IMR-90 (cell line): ENCODE measurements around the gene ARFGAP2. TPM values are rescaled to one million over a fixed set of nuclear protein-coding genes. Genes with fewer than 3 reads are reported as not detected.

ENCODE experiments used
- ATAC-seq: fragments of 200-7000 bp; cut with Tn5 transposase; 2 replicates; pipeline ENCODE4 v1.9.1; 2020; ENCODE audit warnings: low read depth, mild to moderate bottlenecking, moderate library complexity
- BruUV-seq: library from RNA; stranded (reverse); fragments of 400-500 nt; replicated peaks from 2 replicates; lab custom pipeline; 2021; lab: Mats Ljungman, UMichigan
- CTCF ChIA-PET: fragments of 300-600 bp; formaldehyde crosslinking; extraction: SDS; loops from one replicate; lab custom pipeline; 2021; ENCODE audit warnings: antibody characterized with exemption; lab: Yijun Ruan, JAX
- POLR2A ChIA-PET: fragments of 300-600 bp; sonication (Branson Sonifier 250); formaldehyde crosslinking; loops from one replicate; lab custom pipeline; 2022; ENCODE audit warnings: antibody characterized with exemption; ENCODE audit not compliant: unreplicated experiment; lab: Charles Lee
- DNase-seq: peaks from one replicate; pipeline ENCODE4 v3.0.0; 2013
- H2AFZ ChIP-seq: replicated peaks from 2 replicates; pipeline ENCODE3; 2013; ENCODE audit warnings: low read length, mild to moderate bottlenecking; ENCODE audit not compliant: poor library complexity
- H2AK5ac ChIP-seq: 2 replicates; pipeline ENCODE4 v1.6.1; 2013; ENCODE audit warnings: low read depth, low read length, inconsistent platforms
- H2AK9ac ChIP-seq: replicated peaks from 2 replicates; pipeline ENCODE3; 2013; ENCODE audit warnings: mild to moderate bottlenecking, low read depth, low read length, moderate library complexity; ENCODE audit not compliant: poor library complexity
- H2BK120ac ChIP-seq: 2 replicates; pipeline ENCODE4 v1.6.1; 2013; ENCODE audit warnings: low read depth, low read length, inconsistent platforms
- H2BK15ac ChIP-seq: 3 replicates; pipeline ENCODE4 v1.6.1; 2013; ENCODE audit warnings: low read depth, low read length, inconsistent platforms
- H2BK20ac ChIP-seq: 2 replicates; pipeline ENCODE4 v1.6.1; 2013; ENCODE audit warnings: low read depth, mild to moderate bottlenecking, inconsistent platforms, low read length, moderate library complexity
- H2BK5ac ChIP-seq: 2 replicates; pipeline ENCODE4 v1.6.1; 2013; ENCODE audit warnings: mild to moderate bottlenecking, low read depth, low read length, inconsistent platforms; ENCODE audit not compliant: poor library complexity, severe bottlenecking
- H3K14ac ChIP-seq: replicated peaks from 2 replicates; pipeline ENCODE4 v1.6.1; 2013; ENCODE audit warnings: low read depth, low read length, inconsistent platforms
- H3K18ac ChIP-seq: 2 replicates; pipeline ENCODE4 v1.6.1; 2013; ENCODE audit warnings: low read depth, low read length, control low read depth
- H3K23ac ChIP-seq: 2 replicates; pipeline ENCODE4 v1.6.1; 2013; ENCODE audit warnings: low read depth, low read length, inconsistent platforms
- H3K27ac ChIP-seq: 2 replicates; pipeline ENCODE4 v1.5.1; 2013; ENCODE audit warnings: mild to moderate bottlenecking, control low read depth, low read length; ENCODE audit not compliant: insufficient read depth
- H3K27me3 ChIP-seq: 2 replicates; pipeline ENCODE4 v1.6.1; 2013; ENCODE audit warnings: low read length; ENCODE audit not compliant: control insufficient read depth, insufficient read depth
- H3K36me3 ChIP-seq: 2 replicates; pipeline ENCODE4 v1.6.1; 2013; ENCODE audit warnings: low read length, mixed read lengths; ENCODE audit not compliant: control insufficient read depth, insufficient read depth
- H3K4ac ChIP-seq: 2 replicates; pipeline ENCODE4 v1.6.1; 2013; ENCODE audit warnings: low read depth, low read length, inconsistent platforms
- H3K4me1 ChIP-seq: 2 replicates; pipeline ENCODE4 v1.6.1; 2013; ENCODE audit warnings: low read length, mixed read lengths; ENCODE audit not compliant: control insufficient read depth, insufficient read depth
- H3K4me2 ChIP-seq: 2 replicates; pipeline ENCODE4 v1.6.1; 2013; ENCODE audit warnings: low read depth, mild to moderate bottlenecking, control low read depth, low read length, moderate library complexity
- H3K4me3 ChIP-seq: 2 replicates; pipeline ENCODE4 v1.5.1; 2013; ENCODE audit warnings: low read depth, mild to moderate bottlenecking, control low read depth, low read length, moderate library complexity; ENCODE audit not compliant: insufficient read depth
- H3K56ac ChIP-seq: 2 replicates; pipeline ENCODE4 v1.6.1; 2013; ENCODE audit warnings: low read length, inconsistent platforms; ENCODE audit not compliant: insufficient read depth; ENCODE audit errors: extremely low read depth
- H3K79me1 ChIP-seq, 2 experiments: 2 replicates each; pipeline ENCODE4 v1.6.1; 2013; ENCODE audit warnings: low read length in 2 of 2, inconsistent platforms in 1 of 2, low read depth in 1 of 2
- H3K9ac ChIP-seq: 2 replicates; pipeline ENCODE4 v1.6.1; 2013; ENCODE audit warnings: low read depth, low read length, control low read depth
- H3K9me1 ChIP-seq: 2 replicates; pipeline ENCODE4 v1.6.1; 2013; ENCODE audit warnings: low read length, inconsistent platforms; ENCODE audit not compliant: insufficient read depth
- H3K9me3 ChIP-seq: 2 replicates; pipeline ENCODE4 v1.6.1; 2013; ENCODE audit warnings: low read length; ENCODE audit not compliant: control insufficient read depth, insufficient read depth
- H4K20me1 ChIP-seq: 2 replicates; pipeline ENCODE4 v1.6.1; 2013; ENCODE audit warnings: low read length, inconsistent platforms; ENCODE audit not compliant: insufficient read depth
- H4K5ac ChIP-seq: 2 replicates; pipeline ENCODE4 v1.6.1; 2013; ENCODE audit warnings: mild to moderate bottlenecking, low read depth, low read length, control low read depth
- H4K8ac ChIP-seq, 2 experiments: 2 replicates each; pipeline ENCODE4 v1.6.1; 2013; ENCODE audit warnings: low read depth in 2 of 2, low read length in 2 of 2, control low read depth in 1 of 2, inconsistent platforms in 1 of 2
- H4K91ac ChIP-seq: 2 replicates; pipeline ENCODE4 v1.6.1; 2013; ENCODE audit warnings: low read depth, low read length, inconsistent platforms; ENCODE audit not compliant: insufficient read depth
- CHD1 ChIP-seq: IDR thresholded peaks from 2 replicates; pipeline ENCODE4 v1.6.1; 2012; ENCODE audit warnings: low read depth, low read length, improper control_type of control experiment
- WGBS, 2 experiments: methylation state at CpG; one replicate each; pipeline versions ENCODE4 v1.1.5 to v1.1.7; 2013; ENCODE audit warnings: missing lambda C conversion rate in 2 of 2; ENCODE audit not compliant: insufficient read length in 1 of 2; ENCODE audit errors: extremely low coverage in 2 of 2; 5-methylcytosine and 5-hydroxymethylcytosine counted together
- dilution Hi-C: fragments of 300-500 bp; cut with HindIII; formaldehyde crosslinking; loops from one replicate; pipeline ENCODE4 v1.14.3; 2018; ENCODE audit warnings: low sequenced_read_pairs; ENCODE audit not compliant: unreplicated experiment
- in situ Hi-C: fragments of 300-500 bp; cut with MboI; formaldehyde crosslinking; loops from 3 replicates; pipeline ENCODE4 v1.14.3; 2019; ENCODE audit warnings: low sequenced_read_pairs, inconsistent platforms, mixed read lengths
- intact Hi-C: fragments of 100-400 bp; cut with micrococcal nuclease; formaldehyde crosslinking; loops from 2 replicates; pipeline ENCODE4 v1.10.0; 2022
- polyA plus RNA-seq, 3 experiments: library from polyadenylated mRNA; depleted of rRNA; stranded (reverse); fragments of >200 nt; gene quantifications; 2 replicates each; pipeline ENCODE4 v1.2.3, GENCODE V29; 2012; ENCODE audit warnings: low replicate concordance in 1 of 3
- total RNA-seq: library from RNA; depleted of rRNA; stranded (reverse); fragments of >200 nt; gene quantifications from 2 replicates; pipeline ENCODE4 v1.2.3, GENCODE V29; 2012

The ARFGAP2 gene
- total and polyA plus RNA-seq, 2 of the 4 experiments (the other 2 are of a cell fraction) = 54.7 to 87.8 TPM

DNA sequence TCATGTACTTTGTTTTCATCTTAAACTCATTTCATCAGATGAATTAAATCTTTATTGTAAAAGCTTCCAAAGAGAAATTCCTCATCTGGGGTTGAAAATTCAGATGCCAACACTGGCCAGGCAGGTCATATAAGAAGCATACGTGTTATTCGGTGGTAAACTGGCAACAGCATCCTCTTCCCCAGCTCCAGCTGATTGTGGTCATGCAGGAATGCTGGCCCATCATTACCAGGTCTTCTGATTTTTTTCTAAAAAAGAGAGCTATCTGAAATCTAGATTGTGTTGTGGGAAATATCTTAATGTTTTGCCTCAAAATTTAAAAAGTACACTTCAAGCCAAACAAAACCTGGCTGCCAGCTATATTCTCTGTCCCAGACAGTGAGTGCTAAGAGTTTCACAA is 53.6 kb downstream of the ARFGAP2 start:
- no peak overlapping the region for H2BK20ac ChIP-seq
- intact Hi-C loops = no loop called here
- no peaks in the 10 kb centered on the region for H3K27me3 ChIP-seq
- no peak for TF ChIP-seq CHD1
- no peak overlapping the region for H3K56ac ChIP-seq
- H2BK15ac ChIP-seq = no peak overlapping the region
- H3K4me1 ChIP-seq = no peaks in the 10 kb centered on the region
- no peak overlapping the region for H3K4ac ChIP-seq
- WGBS, 2 experiments = 91% methylated on average over 2 of the region's 2 CpGs; no CpG with 5 or more reads in 1 of the 2 experiments
- DNase-seq = no peak
- no peak overlapping the region for H3K4me2 ChIP-seq
- H4K5ac ChIP-seq = no peak overlapping the region
- H4K91ac ChIP-seq = no peak overlapping the region
- no peak overlapping the region for H3K14ac ChIP-seq
- BruUV-seq = no TSS peak
- H2AFZ ChIP-seq = no peak overlapping the region
- H3K79me1 ChIP-seq = no peaks in the 10 kb centered on the region; a peak in 1 of 4 replicates
- H2AK5ac ChIP-seq = no peak overlapping the region
- H3K36me3 ChIP-seq = no peaks in the 10 kb centered on the region
- no peaks in the 10 kb centered on the region for H3K9me3 ChIP-seq
- dilution Hi-C loops = no loop called here
- ChIA-PET POLR2A (no interaction called here), CTCF (interaction anchor here (0.5 to 0.6 kb wide), 2 partner anchors 19 to 739 kb away, joined by 3 to 5 read pairs; no protein-coding TSS in a partner anchor)
- no peak overlapping the region for H3K27ac ChIP-seq
- H4K8ac ChIP-seq = no peak overlapping the region
- H3K9me1 ChIP-seq = no peaks in the 10 kb centered on the region; the same call in 1 of the 2 replicates
- ATAC-seq = no peak
- H2BK120ac ChIP-seq = no peak overlapping the region
- H2AK9ac ChIP-seq = no peak overlapping the region
- in situ Hi-C loops = no loop called here
- no peak overlapping the region for H3K4me3 ChIP-seq
- H3K9ac ChIP-seq = no peak overlapping the region
- H4K20me1 ChIP-seq = no peaks in the 10 kb centered on the region; the same call in 1 of the 2 replicates
- H3K18ac ChIP-seq = no peak overlapping the region
- H3K23ac ChIP-seq = no peak overlapping the region
- no peak overlapping the region for H2BK5ac ChIP-seq
